Measurements from ENCODE around the gene FUOM.
"Not testable (repeated sequence)": the region's sequence is repeated elsewhere in the genome, so short reads cannot be mapped to it uniquely, and the experiment has no call there.

FUOM gene

GRCh38 chr10:133326223-133326551 is 31.6 kb downstream of the FUOM start:
- no peak for DNase-seq (ENCODE audit: low read depth, low spot score)
- peaks cover 24% of the 10 kb centered on the region for H3K4me1 ChIP-seq (ENCODE audit: insufficient read depth, insufficient read length)
- peak overlapping the region; percentile 47 for H3K4me3 ChIP-seq (ENCODE audit: insufficient read length, low read depth)
- H3K9me3 ChIP-seq (ENCODE audit: insufficient read depth, low read length), result no peaks in the 10 kb centered on the region; the same call in 1 of the 2 replicates
- H3K27me3 ChIP-seq (ENCODE audit: insufficient read depth, insufficient read length), result peaks cover 53% of the 10 kb centered on the region
- TF ChIP-seq SUZ12 (IDR thresholded peaks at IDR 0.05; ENCODE audit: extremely low read depth, insufficient read depth, insufficient read length), result no peak
- no peak for TF ChIP-seq ZNF274 (IDR thresholded peaks at IDR 0.05; ENCODE audit: low read depth, low read length)
- no peak for TF ChIP-seq YY1 (IDR thresholded peaks at IDR 0.05; ENCODE audit: insufficient read depth, insufficient read length)
- H3K36me3 ChIP-seq (ENCODE audit: insufficient read depth, insufficient read length, low read length), result no peaks in the 10 kb centered on the region
- peak overlapping the region; percentile 67 for H3K9ac ChIP-seq (ENCODE audit: insufficient read length, low read depth)

GRCh38 chr10:133325440-133326222 is 32.2 kb downstream of the FUOM start:
- no peak for DNase-seq (ENCODE audit: low read depth, low spot score)
- Histone ChIP-seq H3K4me1 (ENCODE audit: insufficient read depth, insufficient read length) (peaks cover 24% of the 10 kb centered on the region), H3K36me3 (ENCODE audit: insufficient read depth, insufficient read length, low read length) (no peaks in the 10 kb centered on the region), H3K9me3 (ENCODE audit: insufficient read depth, low read length) (no peaks in the 10 kb centered on the region; the same call in 1 of the 2 replicates), H3K9ac (ENCODE audit: insufficient read length, low read depth) (peak overlapping the region; percentile 67), H3K27me3 (ENCODE audit: insufficient read depth, insufficient read length) (peaks cover 47% of the 10 kb centered on the region), H3K4me3 (ENCODE audit: insufficient read length, low read depth) (peak overlapping the region; percentile 47)
- TF ChIP-seq ZNF274 (IDR thresholded peaks at IDR 0.05; ENCODE audit: low read depth, low read length) (no peak), SUZ12 (IDR thresholded peaks at IDR 0.05; ENCODE audit: extremely low read depth, insufficient read depth, insufficient read length) (peak; percentile 24)

- Histone ChIP-seq H3K4me1 (ENCODE audit: insufficient read depth, insufficient read length) (peaks cover 24% of the 10 kb centered on the region), H3K27me3 (ENCODE audit: insufficient read depth, insufficient read length) (peaks cover 47% of the 10 kb centered on the region), H3K36me3 (ENCODE audit: insufficient read depth, insufficient read length, low read length) (no peaks in the 10 kb centered on the region), H3K9me3 (ENCODE audit: insufficient read depth, low read length) (no peaks in the 10 kb centered on the region; the same call in 1 of the 2 replicates), H3K4me3 (ENCODE audit: insufficient read length, low read depth) (peak overlapping the region; percentile 47), H3K9ac (ENCODE audit: insufficient read length, low read depth) (peak overlapping the region; percentile 59)
- TF ChIP-seq YY1 (IDR thresholded peaks at IDR 0.05; ENCODE audit: insufficient read depth, insufficient read length) (no peak), ZNF274 (IDR thresholded peaks at IDR 0.05; ENCODE audit: low read depth, low read length) (no peak), SUZ12 (IDR thresholded peaks at IDR 0.05; ENCODE audit: extremely low read depth, insufficient read depth, insufficient read length) (no peak)
- DNase-seq (ENCODE audit: low read depth, low spot score), result no peak
Observed at GRCh38 chr10:133324857-133325260, 33.0 kb downstream of the FUOM start.

GRCh38 chr10:133324198-133324792 is 33.5 kb downstream of the FUOM start:
- H3K27me3 ChIP-seq (ENCODE audit: insufficient read depth, insufficient read length), result peaks cover 50% of the 10 kb centered on the region

GRCh38 chr10:133322064-133322709 is 35.6 kb downstream of the FUOM start:
- H3K4me1 ChIP-seq (ENCODE audit: insufficient read depth, insufficient read length), result peaks cover 13% of the 10 kb centered on the region
- not testable (repeated sequence) for H3K4me3 ChIP-seq (ENCODE audit: insufficient read length, low read depth); H3K9ac ChIP-seq (ENCODE audit: insufficient read length, low read depth); DNase-seq (ENCODE audit: low read depth, low spot score); H3K36me3 ChIP-seq (ENCODE audit: insufficient read depth, insufficient read length, low read length); H3K9me3 ChIP-seq (ENCODE audit: insufficient read depth, low read length)
- H3K27me3 ChIP-seq (ENCODE audit: insufficient read depth, insufficient read length), result peaks cover 35% of the 10 kb centered on the region

More at GRCh38 chr10:133324198-133324792, 33.5 kb downstream of the FUOM start:
- H3K9me3 ChIP-seq (ENCODE audit: insufficient read depth, low read length), result no peaks in the 10 kb centered on the region; the same call in 1 of the 2 replicates
- TF ChIP-seq ZNF274 (IDR thresholded peaks at IDR 0.05; ENCODE audit: low read depth, low read length) (no peak), YY1 (IDR thresholded peaks at IDR 0.05; ENCODE audit: insufficient read depth, insufficient read length) (no peak), SUZ12 (IDR thresholded peaks at IDR 0.05; ENCODE audit: extremely low read depth, insufficient read depth, insufficient read length) (no peak)
- no peaks in the 10 kb centered on the region for H3K36me3 ChIP-seq (ENCODE audit: insufficient read depth, insufficient read length, low read length)
- peak overlapping the region; percentile 70 for H3K9ac ChIP-seq (ENCODE audit: insufficient read length, low read depth)
- peak overlapping the region; percentile 28 for H3K4me3 ChIP-seq (ENCODE audit: insufficient read length, low read depth)
- H3K4me1 ChIP-seq (ENCODE audit: insufficient read depth, insufficient read length), result peaks cover 24% of the 10 kb centered on the region
- peak; percentile 38 for DNase-seq (ENCODE audit: low read depth, low spot score)

- DNase-seq (ENCODE audit: low read depth, low spot score); H3K4me1 ChIP-seq (ENCODE audit: insufficient read depth, insufficient read length); H3K9ac ChIP-seq (ENCODE audit: insufficient read length, low read depth); H3K36me3 ChIP-seq (ENCODE audit: insufficient read depth, insufficient read length, low read length); H3K4me3 ChIP-seq (ENCODE audit: insufficient read length, low read depth); H3K9me3 ChIP-seq (ENCODE audit: insufficient read depth, low read length): not testable (repeated sequence)
- peaks cover 23% of the 10 kb centered on the region for H3K27me3 ChIP-seq (ENCODE audit: insufficient read depth, insufficient read length)
Observed at GRCh38 chr10:133320852-133321422, 36.9 kb downstream of the FUOM start.

GRCh38 chr10:133318494-133319127 is 39.2 kb downstream of the FUOM start:
- H3K9ac ChIP-seq (ENCODE audit: insufficient read length, low read depth), result peak overlapping the region; percentile 64
- no peaks in the 10 kb centered on the region for H3K36me3 ChIP-seq (ENCODE audit: insufficient read depth, insufficient read length, low read length)
- H3K27me3 ChIP-seq (ENCODE audit: insufficient read depth, insufficient read length), result peaks cover 10% of the 10 kb centered on the region
- peak; percentile 47 for DNase-seq (ENCODE audit: low read depth, low spot score)
- no peaks in the 10 kb centered on the region; the same call in 1 of the 2 replicates for H3K9me3 ChIP-seq (ENCODE audit: insufficient read depth, low read length)
- peak overlapping the region; percentile 50 for H3K4me3 ChIP-seq (ENCODE audit: insufficient read length, low read depth)
- peak; percentile 16 for TF ChIP-seq YY1 (IDR thresholded peaks at IDR 0.05; ENCODE audit: insufficient read depth, insufficient read length)
- no peak for TF ChIP-seq ZNF274 (IDR thresholded peaks at IDR 0.05; ENCODE audit: low read depth, low read length)
- H3K4me1 ChIP-seq (ENCODE audit: insufficient read depth, insufficient read length), result peaks cover 4% of the 10 kb centered on the region
